Erythroblast (primary cell): ENCODE measurements around the gene CRY1.

Experiments
- GATA1 ChIP-seq: IDR thresholded peaks from 2 replicates; pipeline ENCODE4 v1.6.1; 2011; ENCODE audit warnings: low read depth, mild to moderate bottlenecking, control low read depth, low read length, moderate library complexity
- POLR2A ChIP-seq: IDR thresholded peaks from 2 replicates; pipeline ENCODE4 v1.6.1; 2011; ENCODE audit warnings: mild to moderate bottlenecking, low read length

DNA sequence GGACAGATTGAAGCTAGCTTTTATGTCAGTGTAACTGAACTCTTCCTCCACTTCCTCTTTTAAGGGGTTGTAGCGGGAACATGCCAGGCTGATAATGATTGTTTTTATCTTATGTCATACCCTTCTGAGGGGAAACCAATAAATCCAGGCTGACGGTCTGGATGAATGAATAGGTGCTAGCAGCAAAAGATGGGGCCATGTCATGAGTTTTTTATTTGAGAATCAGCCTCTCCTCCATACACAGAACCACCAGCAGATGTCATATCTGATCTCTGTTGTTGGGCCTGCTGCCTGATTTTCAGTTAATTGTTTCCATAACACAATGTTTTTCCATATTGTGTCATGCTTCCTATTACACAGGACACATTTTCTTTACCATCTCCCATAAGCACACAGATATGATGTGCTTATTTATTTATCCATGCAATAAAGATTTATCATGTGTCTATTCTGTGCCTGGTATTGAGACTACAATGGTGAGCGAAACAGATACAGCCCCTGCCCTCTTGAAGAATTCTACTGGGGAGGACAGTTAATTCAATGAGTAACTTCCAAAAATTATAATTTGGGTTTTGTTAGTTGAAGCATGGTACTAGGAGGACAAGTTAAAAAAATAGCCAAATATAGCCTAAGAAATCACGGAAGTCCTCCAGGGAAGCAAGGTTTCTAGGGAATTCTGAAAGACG, 33.6 kb upstream of the CRY1 start:
- TF ChIP-seq POLR2A (no peak), GATA1 (no peak)
